ENCODE measurements around the gene CEP104.

DNA sequence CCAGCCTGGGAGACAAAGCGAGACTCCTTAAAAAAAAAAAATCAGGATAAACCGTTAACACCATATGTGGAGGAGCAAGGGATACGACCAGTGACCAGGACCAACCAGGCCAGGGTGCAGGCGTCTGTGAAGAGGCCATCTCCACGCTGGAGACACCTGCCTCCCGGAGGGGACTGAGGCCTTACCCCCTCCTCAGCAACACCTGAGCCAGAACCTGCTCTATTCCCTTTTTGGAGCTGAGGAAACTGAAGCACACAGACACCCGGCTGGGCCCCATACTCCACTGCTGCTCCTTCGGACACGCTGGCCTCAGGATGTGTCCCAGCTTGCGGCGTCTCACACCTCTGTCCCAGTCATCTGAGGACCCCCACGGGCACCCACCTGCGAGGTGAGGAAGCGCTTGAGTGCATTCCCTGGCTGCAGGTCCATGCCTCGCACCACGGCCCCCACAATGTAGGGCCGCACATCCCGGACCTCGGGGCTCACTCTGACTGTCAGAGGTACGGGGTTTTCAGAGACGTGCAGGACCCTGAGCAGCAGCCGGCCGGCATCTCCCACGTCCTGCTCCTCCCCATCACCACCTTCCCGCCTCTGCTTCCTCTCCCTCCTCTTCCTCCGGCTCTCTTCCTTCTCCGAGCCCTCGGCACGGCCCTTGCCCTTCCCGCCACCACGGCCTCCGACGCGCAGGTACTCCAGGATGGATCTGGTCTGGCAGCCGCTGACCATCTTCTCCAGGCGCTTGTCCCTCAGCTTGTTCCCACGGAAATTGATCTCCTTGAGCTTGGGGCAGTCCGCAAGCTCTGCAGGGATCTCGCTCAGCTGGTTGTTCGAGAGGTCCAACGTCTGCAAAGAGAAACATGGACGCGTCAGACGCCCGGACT, 70.3 kb downstream of the CEP104 start:
- TF ChIP-seq CTCF (conservative IDR thresholded peaks at IDR 0.05; ENCODE audit: low read depth, low read length): no peak
- no peak for TF ChIP-seq EZH2 (IDR thresholded peaks at IDR 0.05; ENCODE audit: borderline replicate concordance, low read depth, low read length, poor library complexity, severe bottlenecking)
